Thyroid gland (tissue), 4 donors: ENCODE data around the gene CRIM1. TPM values are rescaled to one million over a fixed set of nuclear protein-coding genes. Genes with fewer than 3 reads are reported as not detected.
A peak's percentile ranks its signal among the peaks of the same experiment; 100 is the strongest.

ENCODE experiments used
- DNase-seq, 2 donors: peaks; one replicate each; pipeline ENCODE4 v3.0.0-alpha.2; 2019
- H3K27ac ChIP-seq, 3 donors: fragments of 200-600 bp; sonication (generic); 1 replicate in 2 of 3; 2 replicates in 1 of 3; pipeline ENCODE4 v1.5.1; 2016 to 2019; ENCODE audit warnings: mild to moderate bottlenecking in 1 of 3, moderate library complexity in 1 of 3
- H3K27me3 ChIP-seq: fragments of 200-600 bp; sonication (generic); one replicate; pipeline ENCODE4 v1.5.1; 2019
- H3K36me3 ChIP-seq, 2 donors: fragments of 200-600 bp; sonication (generic); one replicate each; pipeline ENCODE4 v1.5.1; 2016 to 2019
- H3K4me1 ChIP-seq, 2 donors: fragments of 200-600 bp; sonication (generic); one replicate each; pipeline ENCODE4 v1.5.1; 2017 to 2019
- H3K4me3 ChIP-seq, 3 donors: fragments of 200-600 bp; sonication (generic); replicated peaks in 1 of 3; 1 replicate in 2 of 3; 2 replicates in 1 of 3; pipeline ENCODE4 v1.5.1; 2016; ENCODE audit warnings: mild to moderate bottlenecking in 1 of 3
- H3K9me3 ChIP-seq: fragments of 200-600 bp; sonication (generic); one replicate; pipeline ENCODE4 v1.5.1; 2017
- POLR2A ChIP-seq, 2 donors: fragments of 450-650 bp; IDR thresholded peaks; one replicate each; pipeline ENCODE4 v1.6.1; 2017; ENCODE audit warnings: antibody characterized with exemption in 2 of 2, mild to moderate bottlenecking in 2 of 2, moderate library complexity in 1 of 2
- WGBS, 2 donors: methylation state at CpG; one replicate each; pipeline ENCODE4 v1.1.5; 2017; 5-methylcytosine and 5-hydroxymethylcytosine counted together
- intact Hi-C: fragments of 100-400 bp; cut with DNase I; formaldehyde crosslinking; loops from one replicate; pipeline ENCODE4 v1.15.1; 2023
- total RNA-seq, 4 donors: library from RNA; depleted of rRNA; stranded (reverse); fragments of >200 nt; gene quantifications; one replicate each; pipeline ENCODE4 v1.2.3, GENCODE V29; 2016
- TF ChIP-seq, protein P1 (sequence below), 6 experiments: fragments of 200-600 bp in 3 of 6; fragments of 450-650 bp in 3 of 6; sonication (generic) in 3 of 6; IDR thresholded peaks; one replicate each; pipeline ENCODE4 v1.5.1; 2016 to 2019; ENCODE audit warnings: antibody characterized with exemption in 6 of 6, mild to moderate bottlenecking in 2 of 6, inconsistent platforms in 1 of 6, moderate library complexity in 1 of 6

CRIM1 gene
- total RNA-seq, 4 donors from 2014 or later, result 49.5 to 104 (median 71.5) TPM

DNA sequence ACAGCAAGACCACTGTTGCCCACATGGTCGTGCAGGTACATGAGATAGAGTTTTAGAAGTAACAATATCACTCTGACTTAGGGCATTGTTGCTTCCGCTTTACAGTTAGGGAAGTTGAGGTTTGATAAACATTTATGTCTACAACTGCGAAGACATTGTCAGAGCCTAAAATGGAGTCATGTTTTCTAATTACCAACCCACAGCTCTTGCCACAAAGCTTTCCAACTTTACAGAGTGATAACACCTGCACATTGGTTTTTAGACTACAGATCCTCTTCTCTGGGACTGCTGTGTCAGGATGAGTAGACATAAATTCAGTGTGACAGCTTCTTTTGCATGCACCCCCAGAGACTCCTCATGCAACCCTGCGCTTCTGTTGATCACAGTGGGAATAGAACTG lies 123.4 kb downstream of the CRIM1 start:
- H3K27me3 ChIP-seq, result no peaks in the 10 kb centered on the region
- peak overlapping the region in 1 of 3 donors; percentile 13 for H3K27ac ChIP-seq
- peaks cover 9 to 31% of the 10 kb centered on the region in 2 donors for H3K4me1 ChIP-seq
- no peaks in the 10 kb centered on the region for H3K9me3 ChIP-seq
- 71 to 90% methylated on average over 4 of the region's 4 CpGs for WGBS, 2 donors
- intact Hi-C loops, result no loop called here
- H3K36me3 ChIP-seq, result peaks cover 12 to 40% of the 10 kb centered on the region in 2 donors
- TF ChIP-seq POLR2A (IDR thresholded peaks at IDR 0.05), result no peak
- TF ChIP-seq, protein P1, sequence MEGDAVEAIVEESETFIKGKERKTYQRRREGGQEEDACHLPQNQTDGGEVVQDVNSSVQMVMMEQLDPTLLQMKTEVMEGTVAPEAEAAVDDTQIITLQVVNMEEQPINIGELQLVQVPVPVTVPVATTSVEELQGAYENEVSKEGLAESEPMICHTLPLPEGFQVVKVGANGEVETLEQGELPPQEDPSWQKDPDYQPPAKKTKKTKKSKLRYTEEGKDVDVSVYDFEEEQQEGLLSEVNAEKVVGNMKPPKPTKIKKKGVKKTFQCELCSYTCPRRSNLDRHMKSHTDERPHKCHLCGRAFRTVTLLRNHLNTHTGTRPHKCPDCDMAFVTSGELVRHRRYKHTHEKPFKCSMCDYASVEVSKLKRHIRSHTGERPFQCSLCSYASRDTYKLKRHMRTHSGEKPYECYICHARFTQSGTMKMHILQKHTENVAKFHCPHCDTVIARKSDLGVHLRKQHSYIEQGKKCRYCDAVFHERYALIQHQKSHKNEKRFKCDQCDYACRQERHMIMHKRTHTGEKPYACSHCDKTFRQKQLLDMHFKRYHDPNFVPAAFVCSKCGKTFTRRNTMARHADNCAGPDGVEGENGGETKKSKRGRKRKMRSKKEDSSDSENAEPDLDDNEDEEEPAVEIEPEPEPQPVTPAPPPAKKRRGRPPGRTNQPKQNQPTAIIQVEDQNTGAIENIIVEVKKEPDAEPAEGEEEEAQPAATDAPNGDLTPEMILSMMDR (IDR thresholded peaks at IDR 0.05), result no peak
- DNase-seq, result no peak
- H3K4me3 ChIP-seq, result no peak overlapping the region

DNA sequence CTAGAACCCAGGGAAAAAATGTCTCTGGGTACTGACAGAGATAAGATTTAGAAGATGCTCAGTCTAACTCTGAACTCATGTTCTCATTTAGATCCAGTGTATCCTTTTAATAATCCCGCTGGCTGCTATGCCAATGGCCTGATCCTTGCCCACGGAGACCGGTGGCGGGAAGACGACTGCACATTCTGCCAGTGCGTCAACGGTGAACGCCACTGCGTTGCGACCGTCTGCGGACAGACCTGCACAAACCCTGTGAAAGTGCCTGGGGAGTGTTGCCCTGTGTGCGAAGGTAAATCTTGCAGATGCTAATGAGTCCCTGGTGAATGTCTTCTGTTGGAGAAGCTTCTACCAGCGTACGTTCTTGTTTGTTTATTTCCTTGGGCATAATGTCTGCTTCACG lies 123.8 kb downstream of the CRIM1 start:
- Histone ChIP-seq H3K27ac (no peak overlapping the region), H3K9me3 (no peaks in the 10 kb centered on the region), H3K4me1 (peaks cover 10 to 34% of the 10 kb centered on the region in 2 donors), H3K36me3 (peaks cover 12 to 40% of the 10 kb centered on the region in 2 donors), H3K27me3 (no peaks in the 10 kb centered on the region), H3K4me3 (no peak overlapping the region)
- no peak for DNase-seq
- WGBS, 2 donors, result 95 to 98% methylated on average over 16 of the region's 16 CpGs
- intact Hi-C loops, result no loop called here
- TF ChIP-seq POLR2A (IDR thresholded peaks at IDR 0.05), result no peak
- TF ChIP-seq, protein P1 (IDR thresholded peaks at IDR 0.05), result no peak

DNA sequence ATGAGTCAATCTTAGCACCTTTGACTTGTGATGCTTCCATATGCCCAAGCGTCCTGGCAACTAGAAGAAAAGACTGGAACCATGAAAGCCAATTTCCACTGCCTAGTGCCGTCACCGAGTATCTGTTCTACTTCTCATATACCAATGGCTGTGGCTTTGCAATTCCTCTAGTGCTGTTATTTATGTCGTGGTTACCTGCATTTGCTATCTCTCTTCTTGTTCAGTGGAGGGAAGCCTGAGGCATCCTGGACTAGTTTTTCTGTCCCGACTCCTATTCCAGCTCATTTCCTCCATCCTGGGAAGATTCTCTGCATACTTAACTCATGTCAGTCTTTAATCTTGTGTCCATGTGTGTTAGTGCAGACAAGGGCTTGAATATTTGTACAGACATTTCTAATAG lies 124.5 kb downstream of the CRIM1 start:
- H3K4me1 ChIP-seq, result peaks cover 16 to 40% of the 10 kb centered on the region in 2 donors
- no peak for DNase-seq
- no peaks in the 10 kb centered on the region for H3K27me3 ChIP-seq
- no peak overlapping the region for H3K4me3 ChIP-seq
- peaks cover 12 to 40% of the 10 kb centered on the region in 2 donors for H3K36me3 ChIP-seq
- intact Hi-C loops, result loop anchor here (5.0 kb wide), 1 partner anchor 128 kb away; no protein-coding TSS in a partner anchor
- H3K27ac ChIP-seq, result no peak overlapping the region
- no peak for TF ChIP-seq POLR2A (IDR thresholded peaks at IDR 0.05)
- TF ChIP-seq, protein P1 (IDR thresholded peaks at IDR 0.05), result no peak
- no peaks in the 10 kb centered on the region for H3K9me3 ChIP-seq
- 92 to 98% methylated on average over 5 of the region's 5 CpGs for WGBS, 2 donors

DNA sequence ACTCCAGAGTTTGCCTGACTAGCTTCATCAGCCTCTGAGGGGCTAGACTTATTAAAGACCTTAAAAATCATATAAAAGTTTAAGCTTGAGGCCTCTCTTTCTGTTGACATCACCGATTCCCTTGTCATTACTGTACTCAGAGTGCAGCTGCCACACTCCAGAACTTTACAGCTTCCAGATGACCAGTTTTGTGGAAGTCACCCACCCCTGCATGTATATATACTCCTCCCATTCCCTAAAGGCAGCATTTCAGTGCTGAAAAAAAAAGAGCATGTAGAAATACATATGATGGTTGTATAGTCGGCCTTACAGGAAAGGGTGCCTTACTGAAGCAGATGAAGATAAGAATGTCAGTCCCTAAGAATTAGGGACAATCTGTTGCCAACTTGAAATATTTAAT lies 125.1 kb downstream of the CRIM1 start:
- no peak for DNase-seq
- intact Hi-C loops, result loop anchor here (5.0 kb wide), 1 partner anchor 128 kb away; no protein-coding TSS in a partner anchor
- Histone ChIP-seq H3K27me3 (no peaks in the 10 kb centered on the region), H3K27ac (no peak overlapping the region), H3K4me3 (no peak overlapping the region), H3K9me3 (no peaks in the 10 kb centered on the region), H3K4me1 (peaks cover 22 to 46% of the 10 kb centered on the region in 2 donors), H3K36me3 (peaks cover 12 to 40% of the 10 kb centered on the region in 2 donors)
- 95 to 96% methylated on average over 2 of the region's 2 CpGs for WGBS, 2 donors
- no peak for TF ChIP-seq POLR2A (IDR thresholded peaks at IDR 0.05)
- TF ChIP-seq, protein P1 (IDR thresholded peaks at IDR 0.05), result no peak

DNA sequence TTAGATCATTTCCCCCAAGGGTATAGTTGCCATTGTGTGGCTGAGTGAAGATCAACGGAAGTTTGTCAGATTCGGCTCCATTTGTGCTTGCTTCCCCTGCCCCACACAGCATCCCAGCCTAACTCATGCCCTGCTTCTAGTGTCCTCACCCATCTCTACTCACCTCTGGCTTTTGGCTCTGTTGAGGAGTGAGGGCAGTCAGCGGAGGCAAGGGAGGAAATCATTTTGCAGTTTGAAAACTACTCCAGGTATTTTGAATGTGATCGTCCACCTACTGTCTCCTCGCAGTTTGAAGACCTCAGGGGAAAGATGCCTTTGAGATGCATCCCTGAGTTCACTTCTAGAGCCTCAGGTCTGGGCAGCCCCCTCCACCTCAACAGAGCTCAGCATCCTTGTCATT lies 126.1 kb downstream of the CRIM1 start:
- intact Hi-C loops, result loop anchor here (5.0 kb wide), 1 partner anchor 129 kb away; no protein-coding TSS in a partner anchor
- Histone ChIP-seq H3K36me3 (peaks cover 12 to 38% of the 10 kb centered on the region in 2 donors), H3K9me3 (no peaks in the 10 kb centered on the region), H3K27me3 (no peaks in the 10 kb centered on the region), H3K4me1 (peaks cover 32 to 57% of the 10 kb centered on the region in 2 donors), H3K4me3 (no peak overlapping the region), H3K27ac (no peak overlapping the region)
- no peak for DNase-seq
- whole genome bisulfite sequencing, 2 donors, result 92 to 97% methylated on average over 5 of the region's 5 CpGs
- TF ChIP-seq, protein P1 (IDR thresholded peaks at IDR 0.05), result no peak
- no peak for TF ChIP-seq POLR2A (IDR thresholded peaks at IDR 0.05)
